ENCODE results near the gene SAMD3. TPM values are rescaled to one million over a fixed set of nuclear protein-coding genes. Genes with fewer than 3 reads are reported as not detected.

SAMD3 gene
- total and polyA plus RNA-seq, 2 of the 13 experiments (the other 11 are each of a cell fraction or from before 2014, with no cell fraction given): not detected

GRCh38 chr6:130215526-130215925 is 7.2 kb downstream of the SAMD3 start:
- CTCF ChIA-PET (ENCODE audit: low intra/inter-chr PET ratio, low total read pairs): no interaction called here
- Histone ChIP-seq H2AFZ (ENCODE audit: low read length) (no peak overlapping the region), H3K9ac (ENCODE audit: insufficient read depth, low read depth, low read length) (no peak overlapping the region), H3K4me3 (replicated peaks in 1 of 3; ENCODE audit: insufficient read depth in 1 of 3, low read depth in 2 of 3, low read length in 3 of 3) (no peak overlapping the region), H3K79me2 (ENCODE audit: insufficient read depth, low read length) (no peaks in the 10 kb centered on the region), H3K4me1 (ENCODE audit: insufficient read depth, low read length) (no peaks in the 10 kb centered on the region), H3K36me3 (replicated peaks in 1 of 2; ENCODE audit: control insufficient read depth in 1 of 2, insufficient read depth in 2 of 2, low read length in 2 of 2) (no peaks in the 10 kb centered on the region), H3K9me3 (ENCODE audit: low read length) (no peaks in the 10 kb centered on the region), H3K27me3 (ENCODE audit: control insufficient read depth in 1 of 2, insufficient read depth in 2 of 2, low read length in 2 of 2) (peaks cover 0 to 5% of the 10 kb centered on the region in 2 experiments; a peak in 2 of 5 replicates), H4K20me1 (ENCODE audit: insufficient read depth, low read length) (no peaks in the 10 kb centered on the region), H3K4me2 (ENCODE audit: low read depth, low read length) (no peak overlapping the region), H3K27ac (ENCODE audit: extremely low read length, insufficient read depth, low read length) (no peak overlapping the region)
- WGBS (ENCODE audit: low lambda C conversion rate): 21% methylated on average over 1 of the region's 1 CpG
- DNase-seq (ENCODE audit: low spot score) (no peak), ATAC-seq (no peak), FAIRE-seq (no peak)
- POLR2A ChIA-PET: no interaction called here
- no TSS peak for BruUV-seq (replicated peaks)
- in situ Hi-C loops (cut with HindIII; ENCODE audit: extremely low pct_ligation_motif_present, low pct_unique_long_range_greater_than_20kb): no loop called here
- TF ChIP-seq ZNF234 (CRISPR knock-in tag; conservative IDR thresholded peaks at IDR 0.05): no peak
- no peak for TF ChIP-seq ZC3H4 (CRISPR knock-in tag; IDR thresholded peaks at IDR 0.05; ENCODE audit: borderline replicate concordance)
- TF ChIP-seq, protein P1, sequence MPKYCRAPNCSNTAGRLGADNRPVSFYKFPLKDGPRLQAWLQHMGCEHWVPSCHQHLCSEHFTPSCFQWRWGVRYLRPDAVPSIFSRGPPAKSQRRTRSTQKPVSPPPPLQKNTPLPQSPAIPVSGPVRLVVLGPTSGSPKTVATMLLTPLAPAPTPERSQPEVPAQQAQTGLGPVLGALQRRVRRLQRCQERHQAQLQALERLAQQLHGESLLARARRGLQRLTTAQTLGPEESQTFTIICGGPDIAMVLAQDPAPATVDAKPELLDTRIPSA (CRISPR knock-in tag; IDR thresholded peaks at IDR 0.05; ENCODE audit: borderline replicate concordance): no peak
- TF ChIP-seq ZNF784 (CRISPR knock-in tag; IDR thresholded peaks at IDR 0.05; ENCODE audit: borderline replicate concordance): no peak
- intact Hi-C loops (cut with micrococcal nuclease; ENCODE audit: unreplicated experiment): no loop called here

DNA sequence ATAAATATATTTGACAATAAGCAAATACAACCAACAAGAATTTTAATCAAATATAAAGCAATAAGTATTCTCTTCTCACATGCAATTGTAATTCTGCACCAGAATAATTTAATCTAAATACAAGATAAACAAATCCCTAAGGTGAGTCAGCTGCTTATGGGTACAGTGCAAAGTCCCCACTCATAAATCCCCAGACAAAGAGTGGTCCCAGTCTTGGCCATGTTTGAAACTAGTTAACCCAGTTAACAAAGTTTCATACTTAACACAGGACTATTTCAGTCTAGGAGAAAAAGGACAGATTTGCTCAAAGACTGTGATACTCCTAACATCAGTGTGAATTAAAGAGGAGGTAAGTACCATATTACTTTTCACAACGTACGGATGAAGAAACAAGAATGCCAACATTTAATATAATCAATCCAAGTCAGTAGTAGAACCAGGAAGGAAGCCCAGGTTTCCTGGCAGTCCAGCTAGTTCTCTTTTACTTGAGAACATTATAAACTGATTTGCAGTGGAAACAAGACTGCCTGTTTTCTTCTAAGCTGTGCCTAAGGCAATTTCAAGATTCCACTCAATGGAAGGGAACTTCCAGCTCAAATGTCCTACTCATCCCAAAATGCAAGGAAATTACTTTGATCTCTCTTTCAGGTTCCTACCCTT is 10.4 kb downstream of the SAMD3 start:
- Histone ChIP-seq H3K4me2 (ENCODE audit: low read depth, low read length) (no peak overlapping the region), H3K27ac (ENCODE audit: extremely low read length, insufficient read depth, low read length) (no peak overlapping the region), H3K9ac (ENCODE audit: insufficient read depth, low read depth, low read length) (no peak overlapping the region), H4K20me1 (ENCODE audit: insufficient read depth, low read length) (no peaks in the 10 kb centered on the region), H3K79me2 (ENCODE audit: insufficient read depth, low read length) (no peaks in the 10 kb centered on the region), H2AFZ (ENCODE audit: low read length) (no peak overlapping the region), H3K36me3 (replicated peaks in 1 of 2; ENCODE audit: control insufficient read depth in 1 of 2, insufficient read depth in 2 of 2, low read length in 2 of 2) (no peaks in the 10 kb centered on the region), H3K4me1 (ENCODE audit: insufficient read depth, low read length) (no peaks in the 10 kb centered on the region), H3K9me3 (ENCODE audit: low read length) (no peaks in the 10 kb centered on the region), H3K4me3 (replicated peaks in 1 of 3; ENCODE audit: insufficient read depth in 1 of 3, low read depth in 2 of 3, low read length in 3 of 3) (no peak overlapping the region), H3K27me3 (ENCODE audit: control insufficient read depth in 1 of 2, insufficient read depth in 2 of 2, low read length in 2 of 2) (peaks cover 0 to 3% of the 10 kb centered on the region in 2 experiments; a peak in 2 of 5 replicates)
- FAIRE-seq (no peak), DNase-seq (ENCODE audit: low spot score) (no peak), ATAC-seq (no peak)
- CTCF ChIA-PET (ENCODE audit: low intra/inter-chr PET ratio, low total read pairs): no interaction called here
- POLR2A ChIA-PET: no interaction called here
- 5% methylated on average over 2 of the region's 2 CpGs for WGBS (ENCODE audit: low lambda C conversion rate)
- no TSS peak for BruUV-seq (replicated peaks)
- intact Hi-C loops (cut with micrococcal nuclease; ENCODE audit: unreplicated experiment) (no loop called here), in situ Hi-C loops (cut with HindIII; ENCODE audit: extremely low pct_ligation_motif_present, low pct_unique_long_range_greater_than_20kb) (no loop called here)
- TF ChIP-seq, protein P2, sequence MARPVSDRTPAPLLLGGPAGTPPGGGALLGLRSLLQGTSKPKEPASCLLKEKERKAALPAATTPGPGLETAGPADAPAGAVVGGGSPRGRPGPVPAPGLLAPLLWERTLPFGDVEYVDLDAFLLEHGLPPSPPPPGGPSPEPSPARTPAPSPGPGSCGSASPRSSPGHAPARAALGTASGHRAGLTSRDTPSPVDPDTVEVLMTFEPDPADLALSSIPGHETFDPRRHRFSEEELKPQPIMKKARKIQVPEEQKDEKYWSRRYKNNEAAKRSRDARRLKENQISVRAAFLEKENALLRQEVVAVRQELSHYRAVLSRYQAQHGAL (CRISPR knock-in tag; IDR thresholded peaks at IDR 0.05; ENCODE audit: not compliant biosample characterization): no peak
- no peak for TF ChIP-seq CBX5 (CRISPR knock-in tag; IDR thresholded peaks at IDR 0.05; ENCODE audit: borderline replicate concordance)
